K562 (cell line): ENCODE data around the gene SPTLC1. TPM values are rescaled to one million over a fixed set of nuclear protein-coding genes. Genes with fewer than 3 reads are reported as not detected.

Experiments
- ATAC-seq: fragments of 200-7000 bp; cut with Tn5 transposase; 3 replicates; pipeline ENCODE4 v1.9.1; 2020; ENCODE audit warnings: moderate library complexity
- Bru-seq: library from RNA; stranded (reverse); fragments of 400-500 nt; gene quantifications from one replicate; lab custom pipeline; 2021; lab: Mats Ljungman, UMichigan
- BruChase-seq, 2 experiments: library from RNA; stranded (reverse); fragments of 400-500 nt; gene quantifications; one replicate each; lab custom pipeline; 2021; lab: Mats Ljungman, UMichigan
- BruUV-seq: library from RNA; stranded (reverse); fragments of 400-500 nt; replicated peaks from 2 replicates; lab custom pipeline; 2021; lab: Mats Ljungman, UMichigan
- CTCF ChIA-PET: fragments of 300-600 bp; formaldehyde crosslinking; extraction: SDS; loops from one replicate; lab custom pipeline; 2021; ENCODE audit warnings: low intra/inter-chr PET ratio; lab: Yijun Ruan, JAX
- POLR2A ChIA-PET: fragments of 300-600, 350-650 bp; sonication (Branson Sonifier 250); formaldehyde crosslinking; extraction: SDS; loops from one replicate; lab custom pipeline; 2021; ENCODE audit warnings: antibody characterized with exemption, inconsistent platforms; lab: Yijun Ruan, JAX
- DNase-seq, 4 experiments: peaks; one replicate each; pipeline versions ENCODE4 v3.0.0 to v3.0.0-alpha.2; 2011 to 2018; ENCODE audit warnings: low spot score in 3 of 4, mixed read lengths in 3 of 4; ENCODE audit errors: extremely low read depth in 1 of 4
- FAIRE-seq: peaks from 2 replicates; lab custom pipeline; 2011; peaks lifted over from hg19 to GRCh38; lab: Jason Lieb, UNC
- H2AFZ ChIP-seq: 2 replicates; pipeline ENCODE4 v1.6.0; 2011; ENCODE audit warnings: low read depth, low read length, control low read depth, inconsistent platforms
- H3K27ac ChIP-seq: fragments of 200-600 bp; 3 replicates; pipeline ENCODE4 v1.8.0; 2011; ENCODE audit warnings: low read depth, mild to moderate bottlenecking, control low read depth, inconsistent platforms, low read length, moderate library complexity, mixed read lengths; ENCODE audit errors: extremely low read depth
- H3K27me3 ChIP-seq, 2 experiments: fragments of 300-600 bp in 1 of 2; 2 replicates in 1 of 2; 3 replicates in 1 of 2; pipeline versions ENCODE4 v1.6.0 to v1.8.0; 2011; ENCODE audit warnings: inconsistent platforms in 2 of 2, low read length in 2 of 2, mild to moderate bottlenecking in 1 of 2, mixed read lengths in 1 of 2, moderate library complexity in 1 of 2; ENCODE audit not compliant: control insufficient read depth in 2 of 2, insufficient read depth in 2 of 2
- H3K36me3 ChIP-seq: fragments of 300-600 bp; 3 replicates; pipeline ENCODE4 v1.8.0; 2011; ENCODE audit warnings: mild to moderate bottlenecking, low read length, inconsistent platforms; ENCODE audit not compliant: control insufficient read depth, insufficient read depth
- H3K4me1 ChIP-seq, 2 experiments: fragments of 200-600 bp in 1 of 2; replicated peaks in 1 of 2; 2 replicates in 1 of 2; 3 replicates in 1 of 2; pipeline versions ENCODE4 v1.5.1 to v1.8.0; 2011; ENCODE audit warnings: inconsistent platforms in 2 of 2, low read length in 2 of 2, mild to moderate bottlenecking in 1 of 2, mixed read lengths in 1 of 2, moderate library complexity in 1 of 2; ENCODE audit not compliant: control insufficient read depth in 2 of 2, insufficient read depth in 2 of 2
- H3K4me2 ChIP-seq: 2 replicates; pipeline ENCODE4 v1.6.1; 2011; ENCODE audit warnings: low read length, control low read depth, inconsistent platforms, mixed read lengths; ENCODE audit not compliant: insufficient read depth
- H3K4me3 ChIP-seq: fragments of 200-600 bp; sonication (generic), shearing (Covaris generic); 2 replicates; pipeline ENCODE4 v1.5.1; 2016; ENCODE audit warnings: control low read depth, inconsistent platforms
- H3K79me2 ChIP-seq: fragments of 200-600 bp; 3 replicates; pipeline ENCODE4 v1.8.0; 2011; ENCODE audit warnings: low read length, inconsistent platforms; ENCODE audit not compliant: control insufficient read depth, insufficient read depth
- H3K9ac ChIP-seq, 2 experiments: 2 replicates each; pipeline versions ENCODE4 v1.6.0 to v1.6.1; 2011; ENCODE audit warnings: low read depth in 2 of 2, low read length in 2 of 2, control low read depth in 1 of 2, inconsistent platforms in 1 of 2, mild to moderate bottlenecking in 1 of 2, mixed read lengths in 1 of 2; ENCODE audit not compliant: insufficient read depth in 1 of 2
- H3K9me1 ChIP-seq: one replicate; pipeline ENCODE4 v1.6.0; 2011; ENCODE audit warnings: inconsistent platforms, mild to moderate bottlenecking, low read length, moderate library complexity; ENCODE audit not compliant: control insufficient read depth, insufficient read depth
- H3K9me3 ChIP-seq: replicated peaks from 2 replicates; pipeline ENCODE4 v1.5.1; 2011; ENCODE audit warnings: low read depth, low read length, inconsistent platforms; ENCODE audit not compliant: control insufficient read depth, insufficient read depth
- H4K20me1 ChIP-seq: replicated peaks from 2 replicates; pipeline ENCODE4 v1.6.1; 2011; ENCODE audit warnings: low read length, inconsistent platforms, mixed read lengths; ENCODE audit not compliant: control insufficient read depth, insufficient read depth
- CREB3L1 ChIP-seq: fragments of 450-650 bp; IDR thresholded peaks from 2 replicates; pipeline ENCODE4 v1.6.1; 2014; ENCODE audit warnings: low read depth, mild to moderate bottlenecking, moderate library complexity, borderline replicate concordance
- DPF2 ChIP-seq: fragments of 450-650 bp; IDR thresholded peaks from 2 replicates; pipeline ENCODE4 v1.6.1; 2016
- FOXK2 ChIP-seq, 2 experiments: fragments of 450-650 bp; IDR thresholded peaks in 1 of 2; conservative IDR thresholded peaks in 1 of 2; 2 replicates each; pipeline ENCODE4 v1.6.1; 2016; ENCODE audit warnings: low read depth in 2 of 2, mild to moderate bottlenecking in 1 of 2
- HNRNPUL1 ChIP-seq: fragments of 200-400 bp; formaldehyde crosslinking; IDR thresholded peaks from 2 replicates; pipeline ENCODE4 v1.6.1; 2017; ENCODE audit warnings: low read length
- KHSRP ChIP-seq: fragments of 450-650 bp; IDR thresholded peaks from 2 replicates; pipeline ENCODE4 v1.6.1; 2017
- NR2C1 ChIP-seq, 2 experiments: fragments of 450-650 bp; IDR thresholded peaks; 2 replicates each; pipeline ENCODE4 v1.6.1; 2017; ENCODE audit warnings: mild to moderate bottlenecking in 2 of 2, antibody characterized with exemption in 1 of 2, inconsistent platforms in 1 of 2, missing compliant biosample characterization in 1 of 2, missing genetic modification characterization in 1 of 2
- POLR2A ChIP-seq: fragments of 450-650 bp; conservative IDR thresholded peaks from 2 replicates; pipeline ENCODE4 v1.6.1; 2016
- POLR2G ChIP-seq: fragments of 200-400 bp; formaldehyde crosslinking; IDR thresholded peaks from 2 replicates; pipeline ENCODE4 v1.6.1; 2017; ENCODE audit warnings: low read depth, mild to moderate bottlenecking, antibody characterized with exemption, low read length, moderate library complexity
- SPI1 ChIP-seq: IDR thresholded peaks from 2 replicates; pipeline ENCODE4 v1.6.1; 2011; ENCODE audit warnings: low read depth, low read length, control low read depth, borderline replicate concordance
- ZNF584 ChIP-seq: fragments of 200-800 bp; sonication (Bioruptor generic); IDR thresholded peaks from 2 replicates; pipeline ENCODE4 v1.6.1; 2016; ENCODE audit warnings: low read depth, mild to moderate bottlenecking, missing genetic modification characterization, missing compliant biosample characterization
- WGBS: fragments of 100-300 bp; shearing (Covaris generic); methylation state at CpG from one replicate; pipeline ENCODE4 v1.1.6; 2016; ENCODE audit warnings: low coverage, mixed read lengths; ENCODE audit not compliant: insufficient coverage; ENCODE audit errors: missing lambda C conversion rate; 5-methylcytosine and 5-hydroxymethylcytosine counted together
- in situ Hi-C: fragments of 300-500 bp; cut with MboI; formaldehyde crosslinking; loops from 4 replicates; pipeline ENCODE4 v1.15.0; 2018; ENCODE audit warnings: inconsistent platforms, mixed read lengths
- intact Hi-C: fragments of 100-400 bp; cut with micrococcal nuclease; formaldehyde crosslinking; loops from 2 replicates; pipeline ENCODE4 v1.14.2; 2022
- long read RNA-seq, 3 experiments: library from polyadenylated mRNA in 2 of 3; library from RNA in 1 of 3; unstranded in 2 of 3; stranded (forward) in 1 of 3; transcript quantifications; one replicate each; pipeline ENCODE4 v2.0.0, GENCODE V29; 2019 to 2022
- polyA minus RNA-seq, 3 experiments: library from RNA; depleted of rRNA, polyadenylated mRNA; stranded (reverse); fragments of >200 nt; gene quantifications; 2 replicates each; pipeline ENCODE4 v1.2.3, GENCODE V29; 2011
- polyA plus RNA-seq, 8 experiments: library from polyadenylated mRNA; depleted of rRNA in 4 of 8; stranded (reverse) in 5 of 8; unstranded in 3 of 8; fragments of >200 nt; fragmentation: Nextera tagmentation in 2 of 8; fragmentation: Illumina TruSeq in 1 of 8; extraction: Ambion mirVana in 2 of 8; extraction: Trizol in 1 of 8; gene quantifications; 2 replicates each; pipeline versions ENCODE4 v1.2.1 to v1.2.3, GENCODE V29; 2011 to 2014; ENCODE audit warnings: inconsistent platforms in 1 of 8, missing spikeins in 1 of 8
- total RNA-seq, 7 experiments: library from RNA; depleted of rRNA in 6 of 7; stranded (reverse); fragments of >200 nt in 6 of 7; fragmentation: Illumina TruSeq in 2 of 7; extraction: Trizol in 2 of 7; gene quantifications; 2 replicates each; pipeline versions ENCODE4 v1.2.1 to v1.2.3, GENCODE V29; 2011 to 2021; ENCODE audit warnings: low replicate concordance in 1 of 7
- TF ChIP-seq, protein P1 (sequence below): IDR thresholded peaks from 2 replicates; pipeline ENCODE4 v1.6.1; 2011; ENCODE audit not compliant: insufficient read length; ENCODE audit errors: extremely low read depth

The SPTLC1 gene, protein sequence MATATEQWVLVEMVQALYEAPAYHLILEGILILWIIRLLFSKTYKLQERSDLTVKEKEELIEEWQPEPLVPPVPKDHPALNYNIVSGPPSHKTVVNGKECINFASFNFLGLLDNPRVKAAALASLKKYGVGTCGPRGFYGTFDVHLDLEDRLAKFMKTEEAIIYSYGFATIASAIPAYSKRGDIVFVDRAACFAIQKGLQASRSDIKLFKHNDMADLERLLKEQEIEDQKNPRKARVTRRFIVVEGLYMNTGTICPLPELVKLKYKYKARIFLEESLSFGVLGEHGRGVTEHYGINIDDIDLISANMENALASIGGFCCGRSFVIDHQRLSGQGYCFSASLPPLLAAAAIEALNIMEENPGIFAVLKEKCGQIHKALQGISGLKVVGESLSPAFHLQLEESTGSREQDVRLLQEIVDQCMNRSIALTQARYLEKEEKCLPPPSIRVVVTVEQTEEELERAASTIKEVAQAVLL
- total RNA-seq (2011; cell fraction: chromatin; rRNA removed; ENCODE audit: low replicate concordance): 120 and 200 TPM in 2 replicates
- total RNA-seq (2011; cell fraction: nucleolus; rRNA removed): 104 and 129 TPM in 2 replicates
- total RNA-seq (2011; cell fraction: nucleoplasm; rRNA removed): 165 and 206 TPM in 2 replicates
- total RNA-seq (2014; rRNA removed): 65.1 and 70.3 TPM in 2 replicates
- 84.5 and 90.3 TPM in 2 replicates for total RNA-seq (2014; rRNA removed; fragmentation: Illumina TruSeq; extraction: Trizol)
- total RNA-seq (2015; rRNA removed; fragmentation: Illumina TruSeq; extraction: Trizol): 76.6 and 84.5 TPM in 2 replicates
- 58.8 and 67.0 TPM in 2 replicates for total RNA-seq (2021)
- 78.2 and 95.3 TPM in 2 replicates for polyA plus RNA-seq (2011; rRNA removed)
- 27.4 and 46.9 TPM in 2 replicates for polyA plus RNA-seq (2011; cell fraction: cytosol; rRNA removed)
- 50.9 and 73.1 TPM in 2 replicates for polyA plus RNA-seq (2011; cell fraction: nucleus; rRNA removed)
- 47.0 and 52.8 TPM in 2 replicates for polyA plus RNA-seq (2012)
- polyA plus RNA-seq (2014; fragmentation: Illumina TruSeq; extraction: Trizol): 77.9 and 101 TPM in 2 replicates
- 100 to 1,000 TPM; 109 to 125 TPM for polyA plus RNA-seq (2014; fragmentation: Nextera tagmentation; extraction: Ambion mirVana)
- 77.9 and 83.2 TPM in 2 replicates for polyA plus RNA-seq (2014; rRNA removed)
- polyA minus RNA-seq (2011; rRNA and poly(A)+ RNA removed): 97.3 and 98.2 TPM in 2 replicates
- 26.3 and 33.3 TPM in 2 replicates for polyA minus RNA-seq (2011; cell fraction: cytosol; rRNA and poly(A)+ RNA removed)
- polyA minus RNA-seq (2011; cell fraction: nucleus; rRNA and poly(A)+ RNA removed): 35.7 and 55.5 TPM in 2 replicates
- Bru-seq, nascent RNA: percentile 87 among the genes with signal in this experiment
- percentile 89 among the genes with signal in this experiment for BruChase-seq, experiment 1, labeled RNA remaining after a 2-hour chase
- BruChase-seq, experiment 2, labeled RNA remaining after a 6-hour chase: percentile 88 among the genes with signal in this experiment
- long read RNA-seq, experiment 1, transcript SPTLC1-201 (15 exons, 1,894 nt): major isoform, 339 of 400 reads
- long read RNA-seq, experiment 1, partial matches to known transcripts: 30 of 400 reads
- long read RNA-seq, experiment 1, other reads (novel, unspliced or antisense): 25 of 400 reads
- long read RNA-seq, experiment 2, transcript SPTLC1-202 (6 exons, 946 nt): minor isoform, 5 of 38 reads
- long read RNA-seq, experiment 2, transcript SPTLC1-201 (15 exons, 1,894 nt): major isoform, 6 of 38 reads
- long read RNA-seq, experiment 2, partial matches to known transcripts: 2 of 38 reads
- long read RNA-seq, experiment 2, other reads (novel, unspliced or antisense): 25 of 38 reads
- long read RNA-seq, experiment 3, transcript SPTLC1-201 (15 exons, 1,894 nt): major isoform, 73 of 83 reads
- long read RNA-seq, experiment 3, partial matches to known transcripts: 4 of 83 reads
- long read RNA-seq, experiment 3, other reads (novel, unspliced or antisense): 3 of 83 reads

DNA sequence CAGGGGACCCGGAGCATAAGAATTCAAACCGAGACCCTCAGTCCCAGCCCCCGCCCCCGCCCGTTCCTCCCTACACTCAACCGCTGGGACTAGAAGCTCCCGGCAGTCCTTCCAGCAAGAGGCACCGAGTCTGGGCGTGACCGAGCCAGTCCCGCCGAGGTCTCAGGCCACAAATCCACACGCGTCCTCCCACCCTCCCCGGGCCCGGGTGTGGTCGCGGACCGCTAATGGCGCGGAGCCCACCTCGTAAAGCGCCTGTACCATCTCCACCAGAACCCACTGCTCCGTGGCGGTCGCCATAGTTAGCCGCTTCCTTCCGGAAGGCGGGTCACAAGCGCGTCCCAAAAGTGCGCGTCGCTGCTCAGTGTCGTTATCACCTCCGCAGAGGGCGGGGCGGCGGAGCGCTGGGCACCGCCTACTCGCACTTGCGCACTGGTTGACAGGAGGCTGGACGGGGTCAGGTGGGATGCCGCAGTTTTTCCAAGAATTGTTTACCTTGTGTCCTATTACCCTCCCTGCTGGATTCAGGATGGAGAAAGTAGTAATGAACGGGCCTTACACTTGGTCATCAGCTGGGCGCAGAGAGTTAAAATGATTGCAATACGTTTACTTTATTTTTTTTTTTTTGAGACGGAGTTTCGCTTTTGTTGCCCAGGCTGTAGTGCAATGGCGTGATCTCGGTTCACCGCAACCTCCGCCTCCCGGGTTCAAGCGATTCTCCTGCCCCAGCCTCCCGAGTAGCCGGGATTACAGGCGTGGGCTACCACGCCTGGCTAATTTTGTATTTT lies at the start of gene SPTLC1:
SPTLC1 (minus strand) TSS at position 343 of the 788 bp plus-strand sequence; CDS start at position 300, 43 bp downstream.
- H3K27ac ChIP-seq: peak within 1 kb of the TSS; percentile 86
- peak within 1 kb of the TSS; percentile 78 to 96 for H3K9ac ChIP-seq
- peak; percentile 93 for FAIRE-seq
- in situ Hi-C loops (no loop called here), intact Hi-C loops (loop anchor here (10.0 kb wide), 1 partner anchor 360 kb away; no protein-coding TSS in a partner anchor)
- ChIA-PET POLR2A (interaction anchor here (1.2 to 1.3 kb wide), 2 partner anchors 20 to 60 kb away, joined by 3 to 8 read pairs; no protein-coding TSS in a partner anchor), CTCF (no interaction called here)
- DNase-seq: peak; percentile 93 to 97 (median 94)
- WGBS: under 1% methylated on average over 56 of the region's 60 CpGs
- peaks cover 5 to 10% of the 10 kb centered on the region in 2 experiments; a peak in 4 of 5 replicates for H3K4me1 ChIP-seq
- no peaks in the 10 kb centered on the region for H3K9me1 ChIP-seq
- peak within 1 kb of the TSS; percentile 89 for H3K4me2 ChIP-seq
- no peaks in the 10 kb centered on the region for H4K20me1 ChIP-seq
- peaks cover 30% of the 10 kb centered on the region for H3K36me3 ChIP-seq
- H2AFZ ChIP-seq: peak within 1 kb of the TSS; percentile 90
- TSS peak; percentile 91 for BruUV-seq
- peak within 1 kb of the TSS; percentile 84 for H3K4me3 ChIP-seq
- peaks cover 49% of the 10 kb centered on the region for H3K79me2 ChIP-seq
- H3K27me3 ChIP-seq: no peaks in the 10 kb centered on the region
- no peaks in the 10 kb centered on the region for H3K9me3 ChIP-seq
- peak; percentile 97 for ATAC-seq
- TF ChIP-seq, protein P1, sequence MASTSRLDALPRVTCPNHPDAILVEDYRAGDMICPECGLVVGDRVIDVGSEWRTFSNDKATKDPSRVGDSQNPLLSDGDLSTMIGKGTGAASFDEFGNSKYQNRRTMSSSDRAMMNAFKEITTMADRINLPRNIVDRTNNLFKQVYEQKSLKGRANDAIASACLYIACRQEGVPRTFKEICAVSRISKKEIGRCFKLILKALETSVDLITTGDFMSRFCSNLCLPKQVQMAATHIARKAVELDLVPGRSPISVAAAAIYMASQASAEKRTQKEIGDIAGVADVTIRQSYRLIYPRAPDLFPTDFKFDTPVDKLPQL: no peak
- TF ChIP-seq KHSRP (peak; percentile 97), SPI1 (no peak), CREB3L1 (peak; percentile 91), DPF2 (peak; percentile 73), POLR2G (peak; percentile 96), POLR2A (peak; percentile 97), ZNF584 (CRISPR knock-in tag) (no peak), NR2C1 (IDR thresholded peaks at IDR 0.05) (peak; percentile 74), NR2C1 (tag; IDR thresholded peaks at IDR 0.05) (peak; percentile 90), FOXK2 (conservative IDR thresholded peaks at IDR 0.05 in 1 of 2, IDR thresholded peaks at IDR 0.05 in 1 of 2; ENCODE audit: low read depth in 2 of 2) (peak; percentile 89 to 93), HNRNPUL1 (no peak)
